Activated CD8-positive, alpha-beta memory T cell treated with anti-CD3 and anti-CD28 coated beads for 48 hours (primary cell): ENCODE results near the gene LILRA2.
"Not testable (repeated sequence)": the region's sequence is repeated elsewhere in the genome, so short reads cannot be mapped to it uniquely, and the experiment has no call there.

ENCODE experiments used
- DNase-seq, 3 experiments: peaks; one replicate each; pipeline ENCODE4 v3.0.0-alpha.2; 2020; ENCODE audit warnings: low read depth in 2 of 3, low spot score in 2 of 3

The LILRA2 gene

DNA sequence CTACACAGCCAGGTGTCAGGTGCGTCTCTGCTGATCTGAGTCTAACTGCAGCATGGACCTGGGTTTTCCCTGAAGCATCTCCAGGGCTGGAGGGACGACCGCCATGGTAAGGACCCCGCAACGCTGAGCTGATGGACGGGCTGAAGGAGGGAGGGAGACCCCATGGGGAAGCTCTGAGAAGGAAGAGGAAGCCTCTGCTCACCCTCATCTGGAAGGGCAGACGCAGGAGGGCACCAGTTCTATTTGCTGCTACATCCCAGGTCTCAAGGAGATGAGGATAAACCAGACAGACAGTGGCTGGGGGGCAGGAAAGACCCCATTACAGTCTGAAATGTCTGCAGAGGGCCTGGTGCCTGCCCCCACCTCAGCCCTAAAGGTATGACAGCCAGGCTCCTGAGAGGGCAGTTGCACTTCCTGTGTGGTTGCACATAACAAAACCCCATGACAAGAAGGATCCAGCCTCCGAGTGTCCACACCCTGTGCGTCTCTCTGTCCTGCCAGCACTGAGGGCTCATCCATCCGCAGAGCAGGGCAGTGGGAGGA is at the start of gene LILRA2:
LILRA2 (plus strand) TSS at position 461 of the 543 bp plus-strand sequence. CDS start 89 bp downstream, outside the sequence.
- DNase-seq: no peak

DNA sequence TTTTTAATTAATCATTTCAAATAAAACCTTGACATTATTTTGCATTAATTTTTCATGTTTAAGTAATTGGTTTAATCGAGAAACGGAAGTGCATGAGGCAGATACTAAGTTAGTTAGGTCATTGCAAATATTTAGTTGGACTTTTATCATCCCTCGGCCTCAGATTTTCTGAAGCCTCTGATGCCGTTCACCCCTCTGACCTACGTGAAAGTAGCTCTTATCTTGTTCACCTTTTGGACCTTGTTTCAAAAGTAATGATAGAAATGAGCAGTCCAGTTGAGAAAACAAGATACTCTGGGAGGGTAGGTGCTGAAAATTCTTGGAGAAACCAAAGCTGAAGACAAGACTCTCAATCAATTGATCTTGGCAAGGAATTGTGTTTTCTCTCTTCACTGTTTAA is 48.0 kb upstream of the LILRA2 start:
- DNase-seq: no peak

DNA sequence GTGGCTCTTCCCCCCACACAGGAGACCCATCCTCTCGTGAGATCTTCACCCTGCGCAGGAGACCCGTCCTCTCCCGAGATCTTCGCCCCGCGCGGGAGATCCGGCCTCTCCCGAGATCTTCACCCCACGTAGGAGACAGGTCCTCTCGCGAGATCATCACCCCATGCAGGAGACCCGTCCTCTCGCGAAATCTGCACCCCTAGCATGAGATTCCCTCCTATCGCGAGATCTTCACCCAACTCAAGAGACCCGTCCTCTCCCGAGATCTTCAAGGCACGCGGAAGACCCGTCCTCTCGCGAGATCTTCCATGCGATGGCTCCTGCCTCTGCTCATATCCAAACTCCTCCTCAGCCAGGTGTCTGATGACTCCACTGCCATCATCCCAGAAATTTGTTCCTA is 46.6 kb upstream of the LILRA2 start:
- DNase-seq: no peak

GRCh38 chr19:54530866-54531265 is 42.7 kb upstream of the LILRA2 start:
- DNase-seq: no peak

- no peak for DNase-seq
Observed at GRCh38 chr19:54532528-54532927, 41.1 kb upstream of the LILRA2 start.

GRCh38 chr19:54533476-54533875 is 40.1 kb upstream of the LILRA2 start:
- DNase-seq: no peak

DNA sequence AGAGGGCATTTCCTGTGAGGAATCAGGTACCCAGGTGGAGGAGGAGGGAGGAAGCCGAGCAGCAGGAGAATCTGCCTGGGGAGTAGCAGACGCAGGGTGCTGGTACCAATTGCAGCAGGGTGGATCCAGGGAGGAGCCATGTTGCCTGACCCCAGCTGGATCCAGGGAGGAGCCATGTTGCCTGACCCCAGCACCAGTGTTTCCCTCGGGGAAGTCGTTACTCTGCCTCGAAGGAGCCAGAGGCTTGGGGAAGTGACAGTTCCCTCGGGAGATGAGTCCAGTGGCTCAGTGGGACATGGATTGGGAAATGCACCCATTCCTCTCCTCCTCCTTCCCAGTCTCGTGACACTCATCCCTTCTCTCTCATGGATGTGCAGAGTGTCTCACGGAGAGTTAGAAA is 39.4 kb upstream of the LILRA2 start:
- no peak for DNase-seq

DNA sequence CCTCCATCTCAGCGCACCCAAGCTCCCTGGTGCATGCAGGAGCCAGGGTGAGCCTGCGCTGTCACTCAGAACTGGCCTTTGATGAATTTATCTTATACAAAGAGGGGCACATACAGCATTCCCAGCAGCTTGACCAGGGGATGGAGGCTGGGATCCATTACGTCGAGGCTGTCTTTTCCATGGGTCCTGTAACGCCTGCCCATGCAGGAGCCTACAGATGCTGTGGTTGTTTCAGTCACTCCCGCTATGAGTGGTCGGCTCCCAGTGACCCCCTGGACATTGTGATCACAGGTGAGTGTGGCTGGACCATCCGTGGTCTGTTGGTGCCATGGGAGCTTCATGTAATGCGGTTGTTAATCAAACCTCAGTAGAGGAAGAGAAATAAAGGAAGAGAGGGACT is 38.0 kb upstream of the LILRA2 start:
- no peak for DNase-seq

GRCh38 chr19:54536956-54537355 is 36.6 kb upstream of the LILRA2 start:
- no peak for DNase-seq

DNA sequence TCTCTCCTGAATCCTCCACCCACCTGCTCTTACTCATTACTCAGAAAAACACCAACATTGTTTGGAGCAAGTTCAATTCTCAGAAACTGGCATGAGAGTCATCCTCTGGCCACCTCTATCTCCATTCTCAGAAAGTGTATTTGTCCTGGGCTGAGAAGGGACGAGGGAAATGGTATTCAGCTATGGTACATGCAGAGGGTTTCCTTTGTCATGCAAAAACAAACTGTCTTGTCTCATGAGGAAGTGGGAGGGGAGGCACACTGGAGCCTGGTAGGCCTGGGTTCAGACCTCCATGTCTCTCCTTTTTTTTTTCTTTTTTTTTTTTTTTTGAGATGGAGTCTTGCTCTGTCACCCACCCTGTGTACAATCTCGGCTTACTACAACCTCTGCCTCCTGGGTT is 31.9 kb upstream of the LILRA2 start:
- DNase-seq: no peak

DNA sequence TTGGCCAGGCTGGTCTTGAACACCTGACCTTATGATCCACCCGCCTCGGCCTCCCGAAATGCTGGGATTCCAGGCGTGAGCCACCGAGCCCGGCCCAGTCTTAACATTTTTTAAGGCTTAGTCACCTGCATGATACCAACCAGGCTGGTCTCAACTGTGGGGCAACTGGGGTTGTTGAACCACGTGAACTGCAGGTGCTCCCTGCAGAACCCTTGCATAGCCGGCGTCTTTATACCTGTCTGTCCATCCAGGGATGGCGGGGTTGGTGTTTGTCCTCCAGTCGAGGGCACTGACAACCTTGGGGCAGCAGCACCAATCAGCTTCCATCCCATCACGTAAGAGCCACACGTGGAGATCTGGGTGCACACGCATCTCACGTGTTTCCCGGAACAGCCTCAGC is 24.8 kb upstream of the LILRA2 start:
- DNase-seq: no peak

DNA sequence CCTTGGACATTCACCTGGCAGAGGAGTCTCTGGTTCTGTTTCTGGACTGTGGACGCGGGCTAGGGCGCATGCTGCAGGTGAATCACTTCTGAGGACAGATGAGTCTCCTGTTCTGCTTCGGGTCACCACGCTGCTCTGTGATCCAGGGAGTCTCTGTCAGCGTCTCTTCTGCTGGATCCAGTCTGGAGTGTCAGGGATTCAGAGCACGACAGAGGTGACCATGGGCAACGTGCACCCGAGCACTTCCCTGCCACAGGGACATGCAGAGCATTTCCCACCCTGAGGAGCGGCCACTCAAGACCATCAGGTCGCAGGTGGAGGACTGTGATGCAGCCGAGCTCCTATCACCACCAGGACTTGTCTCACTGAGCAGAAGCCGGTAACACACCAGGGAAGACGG is 24.4 kb upstream of the LILRA2 start:
- DNase-seq: no peak

- no peak for DNase-seq
Observed at GRCh38 chr19:54551293-54551692, 22.3 kb upstream of the LILRA2 start.

GRCh38 chr19:54551950-54552912 is 21.4 kb upstream of the LILRA2 start:
- DNase-seq: no peak

DNA sequence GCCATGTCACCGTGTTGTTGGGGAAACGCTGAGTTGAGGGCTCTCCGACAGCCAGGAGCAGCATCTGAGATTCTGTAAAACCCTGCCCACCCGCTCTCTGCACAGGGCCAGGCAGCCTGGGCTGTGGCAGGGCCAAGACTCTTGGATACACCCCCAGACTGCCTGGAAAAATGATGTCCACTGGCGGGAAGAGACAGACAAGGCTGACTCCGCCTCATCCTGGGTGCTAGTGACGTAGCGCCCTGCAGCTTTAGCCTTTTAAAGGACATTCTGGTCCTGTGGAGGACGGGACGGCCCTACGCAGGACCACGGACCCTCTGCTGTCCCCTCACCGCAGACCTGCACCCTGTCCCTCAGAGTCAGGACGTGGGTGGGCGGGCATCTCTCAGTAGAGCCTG is 20.7 kb upstream of the LILRA2 start:
- no peak for DNase-seq

DNA sequence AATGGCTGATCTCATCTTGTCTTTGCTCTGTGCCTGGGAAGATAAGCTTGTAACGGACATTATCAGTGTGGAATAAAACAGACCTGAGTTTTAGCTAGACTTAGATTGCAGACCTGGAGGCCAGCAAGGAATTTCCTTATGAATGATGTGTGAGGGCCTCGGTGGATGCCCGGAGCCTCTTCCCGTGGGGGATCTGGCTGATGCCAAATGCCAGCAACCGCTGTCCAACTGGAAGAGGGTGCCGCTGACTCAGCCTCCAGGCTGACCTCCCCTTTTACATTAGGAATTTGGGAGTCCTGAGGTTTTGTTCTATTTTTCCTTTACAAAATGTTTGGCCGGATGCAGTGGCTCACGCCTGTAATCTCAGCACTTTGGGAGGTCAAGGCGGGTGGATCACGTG is 19.6 kb upstream of the LILRA2 start:
- DNase-seq: no peak

- no peak for DNase-seq
Observed at GRCh38 chr19:54554896-54555295, 18.7 kb upstream of the LILRA2 start.

DNA sequence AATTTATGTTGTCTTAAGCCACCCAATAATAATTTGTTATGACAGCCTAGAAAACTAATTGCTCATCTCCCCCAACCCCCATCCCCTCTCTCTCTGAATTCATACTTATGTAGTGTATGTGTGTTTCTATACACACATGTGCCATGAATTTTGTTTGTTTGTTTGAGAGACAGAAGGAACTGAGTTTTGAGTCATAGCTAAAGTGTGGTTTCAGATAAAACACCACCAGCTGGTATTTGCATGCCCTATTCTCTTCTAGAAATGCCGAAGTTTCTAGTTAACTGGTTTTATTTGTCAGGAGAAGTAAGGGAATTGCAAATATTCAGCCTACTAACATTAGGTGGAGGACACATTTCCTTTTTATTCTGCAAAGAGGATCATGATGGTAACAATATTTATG is 17.4 kb upstream of the LILRA2 start:
- no peak for DNase-seq

- DNase-seq: no peak
Observed at GRCh38 chr19:54558339-54558738, 15.3 kb upstream of the LILRA2 start.

GRCh38 chr19:54560881-54561385 is 12.7 kb upstream of the LILRA2 start:
- DNase-seq: no peak

GRCh38 chr19:54561840-54562239 is 11.8 kb upstream of the LILRA2 start:
- no peak for DNase-seq

GRCh38 chr19:54563206-54563605 is 10.4 kb upstream of the LILRA2 start:
- DNase-seq: not testable (repeated sequence)
